Measurements from ENCODE around the gene TRAPPC4.

DNA sequence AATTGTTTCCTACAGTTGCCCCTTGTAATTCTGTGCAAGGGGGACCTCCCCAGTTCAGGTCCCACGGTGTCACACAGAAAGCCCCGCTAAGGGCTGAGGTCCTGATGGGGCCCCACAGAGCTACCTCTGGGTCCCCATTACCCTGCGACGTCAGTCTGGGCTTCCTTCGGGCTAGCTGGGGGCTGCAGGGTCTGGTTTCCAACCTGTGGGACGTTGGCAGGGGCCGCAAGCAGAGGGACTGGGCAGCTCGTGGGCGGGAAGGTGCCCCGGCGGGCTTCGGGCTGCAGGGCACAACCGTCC, 11.4 kb downstream of the TRAPPC4 start:
- TF ChIP-seq, protein P1, sequence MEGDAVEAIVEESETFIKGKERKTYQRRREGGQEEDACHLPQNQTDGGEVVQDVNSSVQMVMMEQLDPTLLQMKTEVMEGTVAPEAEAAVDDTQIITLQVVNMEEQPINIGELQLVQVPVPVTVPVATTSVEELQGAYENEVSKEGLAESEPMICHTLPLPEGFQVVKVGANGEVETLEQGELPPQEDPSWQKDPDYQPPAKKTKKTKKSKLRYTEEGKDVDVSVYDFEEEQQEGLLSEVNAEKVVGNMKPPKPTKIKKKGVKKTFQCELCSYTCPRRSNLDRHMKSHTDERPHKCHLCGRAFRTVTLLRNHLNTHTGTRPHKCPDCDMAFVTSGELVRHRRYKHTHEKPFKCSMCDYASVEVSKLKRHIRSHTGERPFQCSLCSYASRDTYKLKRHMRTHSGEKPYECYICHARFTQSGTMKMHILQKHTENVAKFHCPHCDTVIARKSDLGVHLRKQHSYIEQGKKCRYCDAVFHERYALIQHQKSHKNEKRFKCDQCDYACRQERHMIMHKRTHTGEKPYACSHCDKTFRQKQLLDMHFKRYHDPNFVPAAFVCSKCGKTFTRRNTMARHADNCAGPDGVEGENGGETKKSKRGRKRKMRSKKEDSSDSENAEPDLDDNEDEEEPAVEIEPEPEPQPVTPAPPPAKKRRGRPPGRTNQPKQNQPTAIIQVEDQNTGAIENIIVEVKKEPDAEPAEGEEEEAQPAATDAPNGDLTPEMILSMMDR (IDR thresholded peaks at IDR 0.05) = no peak
- no peak for TF ChIP-seq POLR2A (IDR thresholded peaks at IDR 0.05)
